GM19397 (cell line): ENCODE measurements around the gene PRR29.

Source experiments
- ATAC-seq: cut with Tn5 transposase; IDR thresholded peaks from one replicate; pipeline ENCODE4 v1.9.1; 2021; ENCODE audit warnings: mild to moderate bottlenecking, moderate library complexity; ENCODE audit not compliant: unreplicated experiment

The PRR29 gene

GRCh38 chr17:64038331-64039105 is 40.4 kb downstream of the PRR29 start:
- no peak for ATAC-seq

GRCh38 chr17:64039106-64039400 is 40.9 kb downstream of the PRR29 start:
- no peak for ATAC-seq

GRCh38 chr17:64040206-64040605 is 42.1 kb downstream of the PRR29 start:
- ATAC-seq = no peak

- ATAC-seq = no peak
Measured at GRCh38 chr17:64041912-64042311, 43.8 kb downstream of the PRR29 start.

GRCh38 chr17:64042700-64043485 is 44.7 kb downstream of the PRR29 start:
- no peak for ATAC-seq

- ATAC-seq = no peak
Measured at GRCh38 chr17:64045176-64045575, 47.0 kb downstream of the PRR29 start.

GRCh38 chr17:64048805-64049204 is 50.7 kb downstream of the PRR29 start:
- ATAC-seq = no peak

- no peak for ATAC-seq
Measured at GRCh38 chr17:64051153-64051552, 53.0 kb downstream of the PRR29 start.

GRCh38 chr17:64053101-64053500 is 55.0 kb downstream of the PRR29 start:
- no peak for ATAC-seq
